Measurements from ENCODE around the gene ATP13A4. TPM values are rescaled to one million over a fixed set of nuclear protein-coding genes. Genes with fewer than 3 reads are reported as not detected.

Gene ATP13A4, protein sequence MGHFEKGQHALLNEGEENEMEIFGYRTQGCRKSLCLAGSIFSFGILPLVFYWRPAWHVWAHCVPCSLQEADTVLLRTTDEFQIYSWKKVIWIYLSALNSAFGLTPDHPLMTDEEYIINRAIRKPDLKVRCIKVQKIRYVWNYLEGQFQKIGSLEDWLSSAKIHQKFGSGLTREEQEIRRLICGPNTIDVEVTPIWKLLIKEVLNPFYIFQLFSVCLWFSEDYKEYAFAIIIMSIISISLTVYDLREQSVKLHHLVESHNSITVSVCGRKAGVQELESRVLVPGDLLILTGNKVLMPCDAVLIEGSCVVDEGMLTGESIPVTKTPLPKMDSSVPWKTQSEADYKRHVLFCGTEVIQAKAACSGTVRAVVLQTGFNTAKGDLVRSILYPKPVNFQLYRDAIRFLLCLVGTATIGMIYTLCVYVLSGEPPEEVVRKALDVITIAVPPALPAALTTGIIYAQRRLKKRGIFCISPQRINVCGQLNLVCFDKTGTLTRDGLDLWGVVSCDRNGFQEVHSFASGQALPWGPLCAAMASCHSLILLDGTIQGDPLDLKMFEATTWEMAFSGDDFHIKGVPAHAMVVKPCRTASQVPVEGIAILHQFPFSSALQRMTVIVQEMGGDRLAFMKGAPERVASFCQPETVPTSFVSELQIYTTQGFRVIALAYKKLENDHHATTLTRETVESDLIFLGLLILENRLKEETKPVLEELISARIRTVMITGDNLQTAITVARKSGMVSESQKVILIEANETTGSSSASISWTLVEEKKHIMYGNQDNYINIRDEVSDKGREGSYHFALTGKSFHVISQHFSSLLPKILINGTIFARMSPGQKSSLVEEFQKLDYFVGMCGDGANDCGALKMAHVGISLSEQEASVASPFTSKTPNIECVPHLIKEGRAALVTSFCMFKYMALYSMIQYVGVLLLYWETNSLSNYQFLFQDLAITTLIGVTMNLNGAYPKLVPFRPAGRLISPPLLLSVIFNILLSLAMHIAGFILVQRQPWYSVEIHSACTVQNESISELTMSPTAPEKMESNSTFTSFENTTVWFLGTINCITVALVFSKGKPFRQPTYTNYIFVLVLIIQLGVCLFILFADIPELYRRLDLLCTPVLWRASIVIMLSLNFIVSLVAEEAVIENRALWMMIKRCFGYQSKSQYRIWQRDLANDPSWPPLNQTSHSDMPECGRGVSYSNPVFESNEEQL
- total RNA-seq = 0.09 TPM in 2 replicates

GRCh38 chr3:193554811-193555210 lies at the start of gene ATP13A4:
ATP13A4 (minus strand) TSS chr3:193554895; CDS start chr3:193554799, 96 bp downstream.

GRCh38 chr3:193592841-193593667 lies 38.4 kb upstream of the ATP13A4 start, which contains the start of gene OPA1:
OPA1 (plus strand) TSS chr3:193593208; CDS start chr3:193593378, 170 bp downstream.

GRCh38 chr3:193378706-193379105 lies 176.0 kb downstream of the ATP13A4 start, which contains the start of gene ATP13A5:
ATP13A5 (minus strand) TSS chr3:193378753; CDS start chr3:193378725, 28 bp downstream.

Other genes starting within 250 kb of the ATP13A4 start
- not detected in 2 replicates for gene ATP13A5, start 176.1 kb downstream of the ATP13A4 start, total RNA-seq
- gene OPA1, start 38.3 kb upstream of the ATP13A4 start, total RNA-seq = 71.3 and 76.4 TPM in 2 replicates